GM23338 (cell line): Measurements from ENCODE around the gene TAF11.

Source experiments
- CREB1 ChIP-seq: fragments of 250-450 bp; sonication (Bioruptor Pico); IDR thresholded peaks from 2 replicates; pipeline ENCODE4 v1.5.0; 2020; ENCODE audit warnings: low read depth, mild to moderate bottlenecking, moderate library complexity
- ETS1 ChIP-seq: IDR thresholded peaks from 2 replicates; pipeline ENCODE4 v1.6.1; 2016; ENCODE audit warnings: antibody characterized with exemption
- EZH2 ChIP-seq: fragments of 200-600 bp; sonication (generic); IDR thresholded peaks from one replicate; pipeline ENCODE4 v1.8.0; 2017; ENCODE audit warnings: antibody characterized with exemption, mild to moderate bottlenecking, low read depth; ENCODE audit not compliant: unreplicated experiment
- JUNB ChIP-seq: IDR thresholded peaks from one replicate; pipeline ENCODE4 v1.6.1; 2016; ENCODE audit warnings: antibody characterized with exemption; ENCODE audit not compliant: unreplicated experiment
- POLR2AphosphoS5 ChIP-seq: IDR thresholded peaks from 2 replicates; pipeline ENCODE4 v1.6.1; 2016; ENCODE audit warnings: antibody characterized with exemption, low read depth
- TF ChIP-seq, protein P1 (sequence below), 2 experiments: fragments of 200-600 bp in 1 of 2; sonication (generic) in 1 of 2; conservative IDR thresholded peaks; 2 replicates each; pipeline versions ENCODE4 v1.5.1 to v1.6.1; 2016 to 2017; ENCODE audit warnings: antibody characterized with exemption in 2 of 2, low read depth in 2 of 2, mild to moderate bottlenecking in 2 of 2, moderate library complexity in 1 of 2
- TF ChIP-seq, protein P2 (sequence below): IDR thresholded peaks from one replicate; pipeline ENCODE4 v1.6.1; 2018; ENCODE audit warnings: antibody characterized with exemption; ENCODE audit not compliant: unreplicated experiment

DNA sequence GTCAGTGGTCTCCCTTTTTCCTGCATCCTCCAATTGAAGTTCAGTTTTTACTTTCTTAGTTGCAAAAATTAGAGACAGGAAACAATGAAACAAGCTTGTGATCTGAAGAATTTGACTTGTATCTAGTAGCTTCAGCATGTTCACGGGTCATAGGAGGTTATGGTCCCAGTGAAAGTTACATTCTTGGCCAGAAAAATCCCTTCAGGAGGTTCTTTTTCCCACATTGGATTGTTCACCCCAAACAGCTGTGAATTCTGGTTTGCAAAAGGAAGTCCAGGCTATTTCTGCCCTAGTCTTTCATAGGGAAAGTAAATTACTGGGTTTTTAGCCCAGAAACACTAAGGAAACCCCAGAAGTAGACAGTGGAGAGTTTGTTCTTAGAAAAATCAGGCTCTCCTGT, 9.3 kb upstream of the TAF11 start:
- TF ChIP-seq EZH2 (no peak), POLR2AphosphoS5 (no peak), CREB1 (no peak), ETS1 (no peak), JUNB (no peak)
- TF ChIP-seq, protein P1, sequence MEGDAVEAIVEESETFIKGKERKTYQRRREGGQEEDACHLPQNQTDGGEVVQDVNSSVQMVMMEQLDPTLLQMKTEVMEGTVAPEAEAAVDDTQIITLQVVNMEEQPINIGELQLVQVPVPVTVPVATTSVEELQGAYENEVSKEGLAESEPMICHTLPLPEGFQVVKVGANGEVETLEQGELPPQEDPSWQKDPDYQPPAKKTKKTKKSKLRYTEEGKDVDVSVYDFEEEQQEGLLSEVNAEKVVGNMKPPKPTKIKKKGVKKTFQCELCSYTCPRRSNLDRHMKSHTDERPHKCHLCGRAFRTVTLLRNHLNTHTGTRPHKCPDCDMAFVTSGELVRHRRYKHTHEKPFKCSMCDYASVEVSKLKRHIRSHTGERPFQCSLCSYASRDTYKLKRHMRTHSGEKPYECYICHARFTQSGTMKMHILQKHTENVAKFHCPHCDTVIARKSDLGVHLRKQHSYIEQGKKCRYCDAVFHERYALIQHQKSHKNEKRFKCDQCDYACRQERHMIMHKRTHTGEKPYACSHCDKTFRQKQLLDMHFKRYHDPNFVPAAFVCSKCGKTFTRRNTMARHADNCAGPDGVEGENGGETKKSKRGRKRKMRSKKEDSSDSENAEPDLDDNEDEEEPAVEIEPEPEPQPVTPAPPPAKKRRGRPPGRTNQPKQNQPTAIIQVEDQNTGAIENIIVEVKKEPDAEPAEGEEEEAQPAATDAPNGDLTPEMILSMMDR (conservative IDR thresholded peaks at IDR 0.05; ENCODE audit: low read depth in 2 of 2): no peak
- TF ChIP-seq, protein P2, sequence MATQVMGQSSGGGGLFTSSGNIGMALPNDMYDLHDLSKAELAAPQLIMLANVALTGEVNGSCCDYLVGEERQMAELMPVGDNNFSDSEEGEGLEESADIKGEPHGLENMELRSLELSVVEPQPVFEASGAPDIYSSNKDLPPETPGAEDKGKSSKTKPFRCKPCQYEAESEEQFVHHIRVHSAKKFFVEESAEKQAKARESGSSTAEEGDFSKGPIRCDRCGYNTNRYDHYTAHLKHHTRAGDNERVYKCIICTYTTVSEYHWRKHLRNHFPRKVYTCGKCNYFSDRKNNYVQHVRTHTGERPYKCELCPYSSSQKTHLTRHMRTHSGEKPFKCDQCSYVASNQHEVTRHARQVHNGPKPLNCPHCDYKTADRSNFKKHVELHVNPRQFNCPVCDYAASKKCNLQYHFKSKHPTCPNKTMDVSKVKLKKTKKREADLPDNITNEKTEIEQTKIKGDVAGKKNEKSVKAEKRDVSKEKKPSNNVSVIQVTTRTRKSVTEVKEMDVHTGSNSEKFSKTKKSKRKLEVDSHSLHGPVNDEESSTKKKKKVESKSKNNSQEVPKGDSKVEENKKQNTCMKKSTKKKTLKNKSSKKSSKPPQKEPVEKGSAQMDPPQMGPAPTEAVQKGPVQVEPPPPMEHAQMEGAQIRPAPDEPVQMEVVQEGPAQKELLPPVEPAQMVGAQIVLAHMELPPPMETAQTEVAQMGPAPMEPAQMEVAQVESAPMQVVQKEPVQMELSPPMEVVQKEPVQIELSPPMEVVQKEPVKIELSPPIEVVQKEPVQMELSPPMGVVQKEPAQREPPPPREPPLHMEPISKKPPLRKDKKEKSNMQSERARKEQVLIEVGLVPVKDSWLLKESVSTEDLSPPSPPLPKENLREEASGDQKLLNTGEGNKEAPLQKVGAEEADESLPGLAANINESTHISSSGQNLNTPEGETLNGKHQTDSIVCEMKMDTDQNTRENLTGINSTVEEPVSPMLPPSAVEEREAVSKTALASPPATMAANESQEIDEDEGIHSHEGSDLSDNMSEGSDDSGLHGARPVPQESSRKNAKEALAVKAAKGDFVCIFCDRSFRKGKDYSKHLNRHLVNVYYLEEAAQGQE: no peak
